Measurements from ENCODE around the gene ACBD6. TPM values are rescaled to one million over a fixed set of nuclear protein-coding genes. Genes with fewer than 3 reads are reported as not detected.
"Not testable (repeated sequence)": the region's sequence is repeated elsewhere in the genome, so short reads cannot be mapped to it uniquely, and the experiment has no call there.

ACBD6 gene
- total and polyA plus RNA-seq, 4 donors, result 8.3 to 17.3 (median 14.0) TPM

DNA sequence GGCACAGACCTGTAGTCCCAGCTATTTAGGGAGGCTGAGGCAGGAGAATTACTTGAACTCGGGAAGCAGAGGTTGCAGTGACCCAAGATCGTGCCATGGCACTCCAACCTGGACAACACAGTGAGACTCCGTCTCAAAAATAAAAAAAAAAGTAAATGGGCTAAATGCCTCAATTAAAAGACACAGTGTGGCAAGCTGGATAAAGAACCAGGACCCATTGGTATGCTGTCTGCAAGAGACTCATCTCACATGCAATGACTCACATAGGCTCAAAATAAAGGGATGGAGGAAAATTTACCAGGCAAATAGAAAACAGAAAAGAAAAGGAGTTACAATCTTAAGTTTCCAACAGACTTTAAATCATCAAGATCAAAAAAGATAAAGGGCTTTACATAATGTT, 40.3 kb downstream of the ACBD6 start:
- WGBS, result 99% methylated on average over 3 of the region's 3 CpGs
- no peak for DNase-seq (ENCODE audit: low spot score)
- H3K4me3 ChIP-seq (ENCODE audit: low read depth in 1 of 3, low read length in 3 of 3), result no peak overlapping the region
- H3K27ac ChIP-seq (ENCODE audit: low read depth in 1 of 2, low read length in 2 of 2), result no peak overlapping the region
- H3K36me3 ChIP-seq (ENCODE audit: control insufficient read depth in 4 of 4, insufficient read depth in 3 of 4, low read depth in 1 of 4, low read length in 3 of 4), result no peaks in the 10 kb centered on the region
- H3K27me3 ChIP-seq (ENCODE audit: control insufficient read depth in 4 of 4, insufficient read depth in 4 of 4, low read length in 3 of 4), result no peaks in the 10 kb centered on the region
- TF ChIP-seq, protein P1, sequence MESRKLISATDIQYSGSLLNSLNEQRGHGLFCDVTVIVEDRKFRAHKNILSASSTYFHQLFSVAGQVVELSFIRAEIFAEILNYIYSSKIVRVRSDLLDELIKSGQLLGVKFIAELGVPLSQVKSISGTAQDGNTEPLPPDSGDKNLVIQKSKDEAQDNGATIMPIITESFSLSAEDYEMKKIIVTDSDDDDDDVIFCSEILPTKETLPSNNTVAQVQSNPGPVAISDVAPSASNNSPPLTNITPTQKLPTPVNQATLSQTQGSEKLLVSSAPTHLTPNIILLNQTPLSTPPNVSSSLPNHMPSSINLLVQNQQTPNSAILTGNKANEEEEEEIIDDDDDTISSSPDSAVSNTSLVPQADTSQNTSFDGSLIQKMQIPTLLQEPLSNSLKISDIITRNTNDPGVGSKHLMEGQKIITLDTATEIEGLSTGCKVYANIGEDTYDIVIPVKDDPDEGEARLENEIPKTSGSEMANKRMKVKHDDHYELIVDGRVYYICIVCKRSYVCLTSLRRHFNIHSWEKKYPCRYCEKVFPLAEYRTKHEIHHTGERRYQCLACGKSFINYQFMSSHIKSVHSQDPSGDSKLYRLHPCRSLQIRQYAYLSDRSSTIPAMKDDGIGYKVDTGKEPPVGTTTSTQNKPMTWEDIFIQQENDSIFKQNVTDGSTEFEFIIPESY (IDR thresholded peaks at IDR 0.05), result no peak
- TF ChIP-seq JUND (IDR thresholded peaks at IDR 0.05), result no peak
- TF ChIP-seq, protein P2, sequence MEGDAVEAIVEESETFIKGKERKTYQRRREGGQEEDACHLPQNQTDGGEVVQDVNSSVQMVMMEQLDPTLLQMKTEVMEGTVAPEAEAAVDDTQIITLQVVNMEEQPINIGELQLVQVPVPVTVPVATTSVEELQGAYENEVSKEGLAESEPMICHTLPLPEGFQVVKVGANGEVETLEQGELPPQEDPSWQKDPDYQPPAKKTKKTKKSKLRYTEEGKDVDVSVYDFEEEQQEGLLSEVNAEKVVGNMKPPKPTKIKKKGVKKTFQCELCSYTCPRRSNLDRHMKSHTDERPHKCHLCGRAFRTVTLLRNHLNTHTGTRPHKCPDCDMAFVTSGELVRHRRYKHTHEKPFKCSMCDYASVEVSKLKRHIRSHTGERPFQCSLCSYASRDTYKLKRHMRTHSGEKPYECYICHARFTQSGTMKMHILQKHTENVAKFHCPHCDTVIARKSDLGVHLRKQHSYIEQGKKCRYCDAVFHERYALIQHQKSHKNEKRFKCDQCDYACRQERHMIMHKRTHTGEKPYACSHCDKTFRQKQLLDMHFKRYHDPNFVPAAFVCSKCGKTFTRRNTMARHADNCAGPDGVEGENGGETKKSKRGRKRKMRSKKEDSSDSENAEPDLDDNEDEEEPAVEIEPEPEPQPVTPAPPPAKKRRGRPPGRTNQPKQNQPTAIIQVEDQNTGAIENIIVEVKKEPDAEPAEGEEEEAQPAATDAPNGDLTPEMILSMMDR (IDR thresholded peaks at IDR 0.05; ENCODE audit: low read depth, low read length, missing input control), result no peak
- TF ChIP-seq FOXA2 (IDR thresholded peaks at IDR 0.05), result no peak
- no peak for TF ChIP-seq HNF4G (IDR thresholded peaks at IDR 0.05)
- no peak for TF ChIP-seq TAF1 (conservative IDR thresholded peaks at IDR 0.05)
- TF ChIP-seq YY1 (IDR thresholded peaks at IDR 0.05), result no peak
- no peak for TF ChIP-seq SP1 (IDR thresholded peaks at IDR 0.05)
- TF ChIP-seq REST (IDR thresholded peaks at IDR 0.05), result no peak
- H3K9me3 ChIP-seq (ENCODE audit: control insufficient read depth in 4 of 4, low read length in 3 of 4), result peaks cover 0 to 6% (median 0%) of the 10 kb centered on the region in 4 donors
- H3K9ac ChIP-seq (ENCODE audit: low read depth in 1 of 2, low read length in 2 of 2), result no peak overlapping the region
- H3K4me1 ChIP-seq (ENCODE audit: control insufficient read depth in 4 of 4, insufficient read depth in 4 of 4, low read length in 3 of 4), result no peaks in the 10 kb centered on the region

GRCh38 chr1:180461682-180462081, 40.7 kb downstream of the ACBD6 start:
- H3K9ac ChIP-seq (ENCODE audit: low read depth in 1 of 2, low read length in 2 of 2), result not testable (repeated sequence)
- whole genome bisulfite sequencing, result 98% methylated on average over 4 of the region's 4 CpGs

GRCh38 chr1:180458807-180459206, 43.6 kb downstream of the ACBD6 start:
- H3K4me1 ChIP-seq (ENCODE audit: control insufficient read depth in 4 of 4, insufficient read depth in 4 of 4, low read length in 3 of 4), result no peaks in the 10 kb centered on the region
- DNase-seq (ENCODE audit: low spot score), result no peak
- H3K36me3 ChIP-seq (ENCODE audit: control insufficient read depth in 4 of 4, insufficient read depth in 3 of 4, low read depth in 1 of 4, low read length in 3 of 4), result peaks cover 0 to 1% (median 0%) of the 10 kb centered on the region in 4 donors
- no peaks in the 10 kb centered on the region for H3K27me3 ChIP-seq (ENCODE audit: control insufficient read depth in 4 of 4, insufficient read depth in 4 of 4, low read length in 3 of 4)
- no peak overlapping the region for H3K4me3 ChIP-seq (ENCODE audit: low read depth in 1 of 3, low read length in 3 of 3)
- no peak overlapping the region for H3K27ac ChIP-seq (ENCODE audit: low read depth in 1 of 2, low read length in 2 of 2)
- WGBS, result 91% methylated on average over 2 of the region's 2 CpGs
- H3K9ac ChIP-seq (ENCODE audit: low read depth in 1 of 2, low read length in 2 of 2), result no peak overlapping the region
- peaks cover 0 to 4% (median 0%) of the 10 kb centered on the region in 4 donors for H3K9me3 ChIP-seq (ENCODE audit: control insufficient read depth in 4 of 4, low read length in 3 of 4)
- TF ChIP-seq JUND (IDR thresholded peaks at IDR 0.05) (no peak), FOXA2 (IDR thresholded peaks at IDR 0.05) (no peak), REST (IDR thresholded peaks at IDR 0.05) (no peak), HNF4A (conservative IDR thresholded peaks at IDR 0.05) (no peak), HNF4G (IDR thresholded peaks at IDR 0.05) (no peak), NR2F2 (IDR thresholded peaks at IDR 0.05) (no peak)
- TF ChIP-seq, protein P1 (IDR thresholded peaks at IDR 0.05), result no peak
- TF ChIP-seq, protein P2 (IDR thresholded peaks at IDR 0.05; ENCODE audit: low read depth, low read length, missing input control), result no peak

More at GRCh38 chr1:180461682-180462081, 40.7 kb downstream of the ACBD6 start:
- not testable (repeated sequence) for DNase-seq (ENCODE audit: low spot score); H3K27me3 ChIP-seq (ENCODE audit: control insufficient read depth in 4 of 4, insufficient read depth in 4 of 4, low read length in 3 of 4); H3K9me3 ChIP-seq (ENCODE audit: control insufficient read depth in 4 of 4, low read length in 3 of 4); H3K4me1 ChIP-seq (ENCODE audit: control insufficient read depth in 4 of 4, insufficient read depth in 4 of 4, low read length in 3 of 4); H3K27ac ChIP-seq (ENCODE audit: low read depth in 1 of 2, low read length in 2 of 2); H3K36me3 ChIP-seq (ENCODE audit: control insufficient read depth in 4 of 4, insufficient read depth in 3 of 4, low read depth in 1 of 4, low read length in 3 of 4); H3K4me3 ChIP-seq (ENCODE audit: low read depth in 1 of 3, low read length in 3 of 3)

Data from liver (tissue), 9 donors.